Measurements from ENCODE around the gene SCARB1.

SCARB1 gene

DNA sequence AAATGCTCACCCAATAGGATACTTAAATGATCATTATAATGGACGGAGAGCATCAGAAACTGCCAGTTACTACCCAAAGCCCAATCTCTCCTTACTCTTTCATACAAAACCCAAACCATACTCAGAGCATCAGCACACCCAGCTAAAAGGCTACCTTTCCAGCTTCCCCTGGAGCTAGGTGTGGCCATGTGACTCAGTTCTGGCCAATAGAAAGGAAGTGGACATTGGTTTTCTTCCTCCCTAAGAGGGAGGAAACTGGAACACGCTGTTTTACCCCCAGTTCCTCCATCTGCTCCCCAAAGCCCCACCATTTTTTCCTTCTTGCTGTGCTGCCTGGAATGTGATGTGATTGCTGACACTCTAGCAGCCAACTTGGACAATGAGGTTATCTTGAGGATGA, 50.7 kb downstream of the SCARB1 start:
- Histone ChIP-seq H3K4me3 (no peak overlapping the region), H3K27ac (no peak overlapping the region)
- no peak for DNase-seq (ENCODE audit: low spot score)
- no peak for TF ChIP-seq CTCF (IDR thresholded peaks at IDR 0.05)

DNA sequence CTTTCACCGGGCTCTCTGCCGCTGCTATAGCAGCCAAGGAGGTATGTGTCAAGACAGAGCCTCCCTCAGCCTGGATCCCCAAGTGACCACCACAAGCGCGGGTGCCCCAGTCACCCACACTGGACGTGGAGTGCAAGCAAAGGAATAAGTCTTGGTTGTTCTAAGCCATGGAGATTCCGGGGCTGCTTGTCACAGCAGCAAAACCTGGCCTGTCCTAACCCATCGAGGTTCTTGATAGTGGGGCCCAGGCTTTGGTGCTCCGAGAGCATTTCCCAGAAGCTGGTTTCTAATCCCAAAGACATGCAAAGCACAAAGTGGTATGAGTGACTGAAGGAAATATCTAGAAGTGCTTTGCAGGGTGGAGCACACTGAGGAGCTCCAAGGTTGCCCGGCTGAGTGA, 51.3 kb downstream of the SCARB1 start:
- Histone ChIP-seq H3K4me3 (no peak overlapping the region), H3K27ac (no peak overlapping the region)
- TF ChIP-seq CTCF (IDR thresholded peaks at IDR 0.05), result no peak
- no peak for DNase-seq (ENCODE audit: low spot score)

DNA sequence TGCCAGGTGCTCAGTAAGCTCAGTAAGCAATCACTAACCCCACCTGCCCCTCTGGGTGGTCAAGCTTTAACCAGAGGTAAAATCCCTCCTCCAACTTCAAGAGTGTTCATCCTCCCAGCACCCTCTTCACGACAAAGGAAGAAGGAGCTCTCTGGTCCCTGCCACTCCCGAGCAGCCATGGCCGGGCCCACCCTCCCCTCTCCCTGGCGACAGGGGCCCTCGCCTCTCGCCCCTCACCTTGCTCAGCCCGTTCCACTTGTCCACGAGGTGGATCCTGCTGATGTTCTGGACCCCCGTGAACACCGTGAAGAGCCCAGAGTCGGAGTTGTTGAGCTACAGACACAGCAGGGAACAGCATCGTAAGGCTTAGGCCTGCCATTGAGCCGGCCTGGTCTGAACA, 52.0 kb downstream of the SCARB1 start:
- Histone ChIP-seq H3K4me3 (no peak overlapping the region), H3K27ac (no peak overlapping the region)
- no peak for DNase-seq (ENCODE audit: low spot score)
- TF ChIP-seq CTCF (IDR thresholded peaks at IDR 0.05), result no peak

GRCh38 chr12:124809878-124810277, 53.8 kb downstream of the SCARB1 start:
- TF ChIP-seq CTCF (IDR thresholded peaks at IDR 0.05), result no peak
- no peak for DNase-seq (ENCODE audit: low spot score)
- Histone ChIP-seq H3K4me3 (no peak overlapping the region), H3K27ac (no peak overlapping the region)

DNA sequence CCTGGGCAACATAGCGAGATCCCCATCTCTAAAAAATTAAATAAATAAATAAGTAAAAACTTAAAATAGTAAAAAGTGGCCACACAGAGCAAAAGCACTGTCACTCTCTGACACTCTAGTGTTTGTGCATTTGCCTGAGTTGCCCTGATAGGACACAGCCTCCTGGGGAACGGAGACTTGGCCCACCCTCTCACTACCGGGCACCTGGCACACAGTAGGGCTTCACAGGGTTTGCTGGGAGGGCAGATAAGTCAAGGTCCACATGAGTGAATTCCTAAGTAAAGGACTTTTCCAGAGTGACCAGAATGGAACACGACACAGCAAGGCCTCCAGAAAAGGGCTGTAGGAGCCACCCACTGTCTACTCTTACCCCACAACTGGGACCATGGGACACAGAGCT, 54.3 kb downstream of the SCARB1 start:
- DNase-seq (ENCODE audit: low spot score), result no peak
- no peak for TF ChIP-seq CTCF (IDR thresholded peaks at IDR 0.05)
- Histone ChIP-seq H3K4me3 (no peak overlapping the region), H3K27ac (no peak overlapping the region)

GRCh38 chr12:124808272-124808671, 55.4 kb downstream of the SCARB1 start:
- Histone ChIP-seq H3K4me3 (no peak overlapping the region), H3K27ac (no peak overlapping the region)
- no peak for TF ChIP-seq CTCF (IDR thresholded peaks at IDR 0.05)
- no peak for DNase-seq (ENCODE audit: low spot score)

- DNase-seq (ENCODE audit: low spot score), result no peak
- no peak overlapping the region for H3K27ac ChIP-seq
- no peak for TF ChIP-seq CTCF (IDR thresholded peaks at IDR 0.05)
- no peak overlapping the region for H3K4me3 ChIP-seq
Observed at GRCh38 chr12:124805876-124806668, 57.6 kb downstream of the SCARB1 start.
